GM23248 (cell line): ENCODE data around the gene RCOR2. TPM values are rescaled to one million over a fixed set of nuclear protein-coding genes. Genes with fewer than 3 reads are reported as not detected.

ENCODE experiments used
- DNase-seq: peaks from one replicate; pipeline ENCODE4 v3.0.0-alpha.2; 2015
- H2AFZ ChIP-seq: fragments of 200-600 bp; sonication (generic); 2 replicates; pipeline ENCODE4 v1.6.1; 2016; ENCODE audit warnings: antibody characterized with exemption
- H3F3A ChIP-seq: fragments of 200-600 bp; sonication (generic); 2 replicates; pipeline ENCODE4 v1.6.1; 2016; ENCODE audit warnings: mild to moderate bottlenecking, antibody characterized with exemption, mixed run types; ENCODE audit not compliant: insufficient read depth
- H3K27ac ChIP-seq: fragments of 200-600 bp; sonication (generic); 2 replicates; pipeline ENCODE4 v1.5.1; 2016; ENCODE audit warnings: mild to moderate bottlenecking
- H3K27me3 ChIP-seq: fragments of 200-600 bp; sonication (generic); replicated peaks from 2 replicates; pipeline ENCODE4 v1.6.1; 2016; ENCODE audit warnings: mild to moderate bottlenecking; ENCODE audit not compliant: insufficient read depth
- H3K36me3 ChIP-seq: fragments of 200-600 bp; sonication (generic); 2 replicates; pipeline ENCODE4 v1.6.1; 2016; ENCODE audit warnings: low read depth, mild to moderate bottlenecking
- H3K4me1 ChIP-seq: fragments of 200-600 bp; sonication (generic); 2 replicates; pipeline ENCODE4 v1.6.1; 2016; ENCODE audit warnings: mild to moderate bottlenecking; ENCODE audit not compliant: insufficient read depth
- H3K4me2 ChIP-seq: fragments of 200-600 bp; sonication (generic); one replicate; pipeline ENCODE4 v1.6.1; 2016; ENCODE audit warnings: mild to moderate bottlenecking; ENCODE audit not compliant: unreplicated experiment
- H3K4me3 ChIP-seq: fragments of 200-600 bp; sonication (generic); 2 replicates; pipeline ENCODE4 v1.5.1; 2016; ENCODE audit warnings: mild to moderate bottlenecking
- H3K79me2 ChIP-seq: fragments of 200-600 bp; sonication (generic); 2 replicates; pipeline ENCODE4 v1.6.1; 2016; ENCODE audit warnings: mild to moderate bottlenecking; ENCODE audit not compliant: insufficient read depth
- H3K9ac ChIP-seq: fragments of 200-600 bp; sonication (generic); 2 replicates; pipeline ENCODE4 v1.6.1; 2016; ENCODE audit warnings: mild to moderate bottlenecking
- H3K9me2 ChIP-seq: fragments of 200-600 bp; sonication (generic); 2 replicates; pipeline ENCODE4 v1.6.1; 2016; ENCODE audit warnings: mixed run types, mild to moderate bottlenecking, moderate library complexity; ENCODE audit not compliant: insufficient read depth
- H3K9me3 ChIP-seq: fragments of 200-600 bp; sonication (generic); one replicate; pipeline ENCODE4 v1.6.1; 2017; ENCODE audit warnings: low read depth
- H4K20me1 ChIP-seq: fragments of 200-600 bp; sonication (generic); 2 replicates; pipeline ENCODE4 v1.6.0; 2016; ENCODE audit not compliant: insufficient read depth
- EZH2 ChIP-seq: fragments of 200-600 bp; sonication (generic); IDR thresholded peaks from 2 replicates; pipeline ENCODE4 v1.6.1; 2018; ENCODE audit warnings: antibody characterized with exemption, mild to moderate bottlenecking; ENCODE audit not compliant: insufficient read depth, poor library complexity, severe bottlenecking
- EZH2phosphoT487 ChIP-seq: fragments of 200-600 bp; sonication (generic); IDR thresholded peaks from 2 replicates; pipeline ENCODE4 v1.6.1; 2018; ENCODE audit warnings: antibody characterized with exemption, moderate library complexity, mild to moderate bottlenecking, low read depth; ENCODE audit not compliant: insufficient read depth
- WGBS, 2 experiments: methylation state at CpG; one replicate each; pipeline ENCODE4 v1.1.6; 2015 to 2017; ENCODE audit warnings: low lambda C conversion rate in 2 of 2, low coverage in 1 of 2; ENCODE audit errors: missing lambda C conversion rate in 2 of 2; 5-methylcytosine and 5-hydroxymethylcytosine counted together
- in situ Hi-C: fragments of 300-500 bp; cut with MboI; formaldehyde crosslinking; loops from 2 replicates; pipeline ENCODE4 v1.15.0; 2020
- polyA plus RNA-seq: library from polyadenylated mRNA; unstranded; fragments of >200 nt; fragmentation: Nextera tagmentation; extraction: Ambion mirVana; gene quantifications from 2 replicates; pipeline ENCODE4 v1.2.1, GENCODE V29; 2016
- total RNA-seq: library from RNA; depleted of rRNA; stranded (reverse); fragments of >200 nt; shearing (Covaris generic); gene quantifications from 2 replicates; pipeline ENCODE4 v1.2.3, GENCODE V29; 2014

RCOR2 gene
- total and polyA plus RNA-seq, 2 experiments from 2014 or later = 1.8 TPM; not detected in 1

GRCh38 chr11:63918507-63919191, 1.7 kb upstream of the RCOR2 start:
- in situ Hi-C loops = no loop called here
- Histone ChIP-seq H3K4me3 (peak overlapping the region; percentile 42), H2AFZ (peak overlapping the region; percentile 70), H3K9me3 (no peaks in the 10 kb centered on the region), H3K9me2 (no peaks in the 10 kb centered on the region), H3F3A (0 out of 2 replicates have a peak, but pooled peaks cover 17% of the 10 kb centered on the region), H3K4me1 (peaks cover 13% of the 10 kb centered on the region; the same call in 1 of the 2 replicates), H3K9ac (peak overlapping the region; percentile 64), H4K20me1 (no peaks in the 10 kb centered on the region), H3K27me3 (no peaks in the 10 kb centered on the region), H3K79me2 (no peaks in the 10 kb centered on the region), H3K36me3 (no peaks in the 10 kb centered on the region), H3K4me2 (peak overlapping the region; percentile 55), H3K27ac (peak overlapping the region; percentile 33)
- 35 to 36% methylated on average over 5 to 9 of the region's 9 CpGs for WGBS, 2 experiments
- peak; percentile 45 for DNase-seq
- TF ChIP-seq EZH2phosphoT487 (no peak), EZH2 (no peak)

DNA sequence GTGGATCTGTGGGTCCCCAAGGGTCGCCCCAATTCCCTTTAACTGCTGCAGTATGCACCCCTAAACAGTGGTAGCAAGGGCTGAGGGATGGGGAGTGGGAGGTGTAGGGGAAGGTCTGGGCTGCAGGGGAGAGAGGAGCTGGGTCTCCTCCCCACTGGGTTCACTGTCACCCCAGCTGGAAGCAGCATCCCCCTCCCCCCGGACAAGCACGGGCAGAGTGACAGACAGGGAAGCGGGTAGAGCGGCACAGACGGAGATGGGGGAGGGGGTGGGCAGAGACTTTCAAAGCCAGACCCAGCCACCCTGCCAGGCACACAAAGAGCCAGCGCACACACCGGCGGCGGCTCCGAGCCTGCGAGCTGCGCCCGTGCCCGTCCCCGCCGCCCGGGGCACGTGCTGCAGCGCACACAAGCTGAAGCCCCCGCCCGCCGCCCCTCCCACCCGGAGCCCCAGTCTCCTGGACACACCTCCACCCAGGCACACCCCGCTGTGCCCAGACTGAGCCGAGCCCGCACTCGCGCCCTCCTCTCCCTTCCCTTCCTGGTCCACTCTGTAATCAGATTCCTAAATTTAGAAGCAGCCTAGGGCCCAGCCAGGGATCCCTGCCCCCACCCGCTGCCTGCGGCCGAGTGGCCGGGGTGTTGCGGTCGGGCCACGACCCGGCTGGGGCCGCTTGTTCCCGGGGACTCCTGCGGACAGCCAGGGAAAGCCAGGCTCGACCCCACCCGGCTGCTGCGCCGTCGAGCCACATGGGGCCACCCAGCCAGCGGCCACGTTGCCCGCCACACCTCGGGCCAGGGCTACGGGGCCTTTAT, 935 bp upstream of the RCOR2 start:
- no peak for TF ChIP-seq EZH2phosphoT487
- TF ChIP-seq EZH2 = no peak
- peak overlapping the region; percentile 64 for H3K4me3 ChIP-seq
- 0 out of 2 replicates have a peak, but pooled peaks cover 17% of the 10 kb centered on the region for H3F3A ChIP-seq
- no peaks in the 10 kb centered on the region for H3K9me2 ChIP-seq
- H3K27me3 ChIP-seq = no peaks in the 10 kb centered on the region
- H3K9me3 ChIP-seq = no peaks in the 10 kb centered on the region
- 5 to 8% methylated on average over 26 to 49 of the region's 50 CpGs for WGBS, 2 experiments
- H2AFZ ChIP-seq = peak overlapping the region; percentile 70
- H3K4me2 ChIP-seq = peak overlapping the region; percentile 67
- no peaks in the 10 kb centered on the region for H3K36me3 ChIP-seq
- H3K79me2 ChIP-seq = no peaks in the 10 kb centered on the region
- peak overlapping the region; percentile 64 for H3K9ac ChIP-seq
- H3K4me1 ChIP-seq = peaks cover 13% of the 10 kb centered on the region; the same call in 1 of the 2 replicates
- peak overlapping the region; percentile 33 for H3K27ac ChIP-seq
- in situ Hi-C loops = no loop called here
- H4K20me1 ChIP-seq = no peaks in the 10 kb centered on the region
- peak; percentile 55 for DNase-seq

- DNase-seq = peak; percentile 64
- no peak overlapping the region for H3K27ac ChIP-seq
- no peaks in the 10 kb centered on the region for H3K36me3 ChIP-seq
- WGBS, 2 experiments = 8 to 10% methylated on average over 44 to 46 of the region's 56 CpGs
- peak overlapping the region; percentile 50 for H3K4me2 ChIP-seq
- no peaks in the 10 kb centered on the region for H3K79me2 ChIP-seq
- H3K4me3 ChIP-seq = peak overlapping the region; percentile 64
- no peaks in the 10 kb centered on the region for H4K20me1 ChIP-seq
- H3K27me3 ChIP-seq = no peaks in the 10 kb centered on the region
- peak overlapping the region; percentile 11 for H3K9ac ChIP-seq
- no peak for TF ChIP-seq EZH2
- no peak for TF ChIP-seq EZH2phosphoT487
- H3F3A ChIP-seq = 0 out of 2 replicates have a peak, but pooled peaks cover 6% of the 10 kb centered on the region
- in situ Hi-C loops = no loop called here
- H3K9me3 ChIP-seq = no peaks in the 10 kb centered on the region
- no peaks in the 10 kb centered on the region for H3K9me2 ChIP-seq
- no peak overlapping the region; the same call in 1 of the 2 replicates for H2AFZ ChIP-seq
- H3K4me1 ChIP-seq = peaks cover 13% of the 10 kb centered on the region; the same call in 1 of the 2 replicates
These were observed 765 bp downstream of the RCOR2 start for GRCh38 chr11:63915961-63916836.
